GM21737 (cell line): ENCODE data around the gene TRAF2.

Experiments
- ATAC-seq: cut with Tn5 transposase; IDR thresholded peaks from one replicate; pipeline ENCODE4 v1.9.1; 2021; ENCODE audit warnings: mild to moderate bottlenecking, moderate library complexity; ENCODE audit not compliant: unreplicated experiment

TRAF2 gene

DNA sequence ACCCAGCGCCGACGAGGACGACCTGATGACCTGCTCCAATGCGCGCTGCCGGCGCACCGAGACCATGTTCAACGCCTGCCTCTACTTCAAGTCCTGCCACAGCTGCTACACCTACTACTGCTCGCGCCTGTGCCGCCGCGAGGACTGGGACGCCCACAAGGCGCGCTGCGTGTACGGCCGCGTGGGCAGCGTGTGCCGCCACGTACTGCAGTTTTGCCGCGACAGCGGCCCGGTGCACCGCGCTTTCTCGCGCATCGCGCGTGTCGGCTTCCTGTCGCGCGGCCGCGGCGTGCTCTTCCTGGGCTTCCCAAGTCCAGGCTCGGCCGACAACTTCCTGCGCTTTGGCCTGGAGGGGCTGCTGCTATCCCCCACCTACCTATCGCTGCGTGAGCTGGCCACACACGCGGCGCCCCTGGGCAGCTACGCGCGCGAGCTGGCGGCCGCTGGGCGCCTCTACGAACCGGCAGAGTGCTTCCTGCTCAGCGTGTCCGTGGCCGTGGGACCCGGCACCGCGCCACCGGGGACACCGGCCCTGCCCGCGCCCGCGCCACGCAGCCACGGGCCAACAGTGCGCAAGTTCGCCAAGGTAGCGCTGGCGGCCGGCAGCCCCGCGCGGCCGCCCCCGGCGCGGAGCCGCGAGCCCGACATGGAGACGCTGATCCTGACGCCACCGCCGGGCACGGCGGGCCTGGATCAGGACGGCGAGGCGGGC, 39.8 kb upstream of the TRAF2 start:
- ATAC-seq = no peak

DNA sequence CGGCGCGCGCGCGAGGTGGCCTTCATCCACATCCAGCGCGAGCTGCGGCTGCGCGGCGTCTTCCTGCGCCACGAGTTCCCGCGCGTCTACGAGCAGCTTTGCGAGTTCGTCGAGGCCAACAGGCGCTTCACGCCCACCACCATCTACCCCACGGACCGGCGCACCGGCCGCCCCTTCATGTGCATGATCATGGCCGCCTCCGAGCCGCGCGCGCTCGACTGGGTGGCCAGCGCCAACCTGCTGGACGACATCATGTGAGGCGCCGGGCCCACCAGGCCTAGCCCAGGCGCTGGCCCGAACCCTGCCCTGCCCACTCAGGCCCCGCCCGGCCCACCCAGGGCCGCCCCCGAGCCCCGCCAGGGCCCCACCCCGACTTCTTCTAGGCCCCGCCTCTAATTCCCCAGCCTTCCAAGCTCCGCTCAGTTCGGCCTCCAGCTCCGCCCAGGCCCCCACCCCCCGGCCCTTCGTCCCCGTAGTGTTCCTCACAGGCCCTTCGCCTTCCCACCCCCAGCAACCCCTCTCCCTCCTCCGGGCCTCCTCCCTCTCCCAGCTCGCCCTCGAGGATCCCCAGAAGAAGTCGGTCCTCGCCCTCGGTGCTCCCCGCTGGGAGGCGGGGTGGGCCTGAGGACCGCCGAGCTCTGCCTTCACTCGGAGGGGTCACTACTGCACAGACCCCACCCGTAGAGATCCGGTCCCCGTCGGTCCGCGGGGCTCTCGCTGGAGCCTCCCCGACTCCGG, 39.1 kb upstream of the TRAF2 start:
- ATAC-seq = no peak

DNA sequence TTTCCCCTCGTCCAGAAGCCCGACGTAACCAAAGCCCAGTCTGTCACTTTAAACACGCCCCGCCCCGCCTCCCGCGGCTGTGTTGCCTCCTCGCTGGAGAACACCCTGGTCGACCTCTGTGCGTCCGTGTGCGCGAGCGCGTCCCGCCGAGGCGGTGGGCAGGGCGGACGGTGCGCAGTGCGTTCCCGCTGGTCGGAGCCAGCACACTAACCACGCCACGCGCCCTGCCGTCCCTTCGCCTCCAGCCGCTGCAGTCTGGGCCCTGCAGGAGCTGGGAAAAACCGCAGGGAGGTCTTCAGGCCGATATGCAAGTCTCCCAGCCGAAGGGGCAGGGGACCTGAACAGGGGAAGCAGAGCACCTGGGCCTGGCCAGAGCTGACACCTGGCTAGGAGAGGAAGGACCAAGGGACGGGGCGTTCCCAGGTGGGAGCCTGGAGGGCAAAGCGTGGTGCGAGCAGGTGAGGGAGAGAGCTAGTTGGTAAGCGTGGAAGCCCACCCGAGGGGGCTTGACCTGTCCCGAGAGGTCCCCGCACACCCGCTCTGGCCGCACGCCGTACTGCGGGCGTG, 38.4 kb upstream of the TRAF2 start:
- no peak for ATAC-seq

DNA sequence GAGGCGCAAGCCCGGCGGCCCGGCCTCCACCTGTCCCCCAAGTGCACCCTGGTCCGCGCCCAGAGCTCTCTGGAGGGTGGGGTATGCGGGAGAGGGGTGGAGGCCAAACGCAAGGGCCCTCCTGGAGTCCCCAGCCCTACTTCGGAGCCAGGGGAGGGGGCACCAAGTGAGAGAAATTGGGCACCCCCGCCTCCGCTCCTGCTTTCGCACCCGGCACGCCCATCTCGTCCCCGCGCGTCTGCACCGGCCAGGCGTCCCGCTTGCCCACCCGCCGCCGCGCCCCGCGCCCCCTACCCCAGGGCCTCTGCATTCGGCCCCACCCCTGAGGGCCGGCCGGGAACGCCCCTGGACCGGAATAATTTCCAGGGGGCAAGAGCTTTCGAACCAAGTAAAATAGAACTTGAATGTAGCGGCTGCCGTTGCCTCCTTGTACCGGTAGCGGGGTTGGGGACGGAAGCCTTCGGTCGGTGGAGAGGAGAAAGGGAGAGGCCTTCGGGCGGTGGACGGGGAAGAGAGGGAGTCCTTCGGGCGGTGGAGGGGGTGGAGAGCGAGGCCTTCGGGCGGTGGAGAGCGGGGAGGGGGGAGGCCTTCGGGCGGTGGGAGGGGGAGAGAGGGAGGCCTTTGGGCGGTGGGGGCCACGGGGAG, 37.8 kb upstream of the TRAF2 start:
- no peak for ATAC-seq

DNA sequence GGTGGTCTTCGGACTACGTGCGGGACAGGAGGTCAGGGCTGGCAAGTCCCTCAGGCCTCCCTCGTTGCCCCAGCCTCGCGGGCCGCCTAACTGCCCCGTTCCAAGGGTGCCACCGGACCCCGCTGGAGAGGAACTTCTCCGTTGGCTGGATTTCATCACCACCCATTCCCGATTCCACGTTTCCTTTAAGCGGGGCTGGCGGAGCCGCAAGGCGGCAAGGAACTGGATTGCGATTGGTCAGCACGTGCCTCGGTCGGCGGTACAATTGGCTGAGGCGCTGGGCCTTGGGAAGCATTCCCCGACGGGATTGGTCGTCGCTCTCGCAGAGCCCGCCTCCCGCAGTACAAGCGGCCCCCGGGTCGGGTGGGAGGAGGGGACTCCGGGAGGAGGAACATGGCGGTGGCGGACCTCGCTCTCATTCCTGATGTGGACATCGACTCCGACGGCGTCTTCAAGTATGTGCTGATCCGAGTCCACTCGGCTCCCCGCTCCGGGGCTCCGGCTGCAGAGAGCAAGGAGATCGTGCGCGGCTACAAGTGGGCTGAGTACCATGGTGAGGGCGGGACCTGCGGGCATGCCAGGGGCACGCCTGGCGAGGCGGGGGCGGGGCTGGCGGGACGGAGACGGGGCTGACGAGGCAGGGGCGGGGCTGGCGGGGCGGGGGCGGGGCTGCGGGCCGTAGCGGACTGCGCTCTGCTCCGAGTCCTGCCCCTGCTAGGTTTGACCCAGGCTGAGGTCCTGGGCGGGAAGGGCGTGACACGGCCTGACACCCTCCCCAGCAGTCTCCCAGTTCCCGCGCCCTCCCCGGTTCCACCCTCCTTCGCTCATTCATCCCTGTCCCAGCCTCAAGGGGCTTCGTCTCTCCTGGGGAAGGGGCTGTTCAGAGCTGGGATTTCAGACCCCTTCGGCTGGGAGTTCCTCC, 37.0 kb upstream of the TRAF2 start, which contains the start of gene PHPT1:
Gene PHPT1 (plus strand): TSS at position 372 of the 922 bp plus-strand sequence. CDS start 22 bp downstream, at position 394.
- ATAC-seq = peak; percentile 73

DNA sequence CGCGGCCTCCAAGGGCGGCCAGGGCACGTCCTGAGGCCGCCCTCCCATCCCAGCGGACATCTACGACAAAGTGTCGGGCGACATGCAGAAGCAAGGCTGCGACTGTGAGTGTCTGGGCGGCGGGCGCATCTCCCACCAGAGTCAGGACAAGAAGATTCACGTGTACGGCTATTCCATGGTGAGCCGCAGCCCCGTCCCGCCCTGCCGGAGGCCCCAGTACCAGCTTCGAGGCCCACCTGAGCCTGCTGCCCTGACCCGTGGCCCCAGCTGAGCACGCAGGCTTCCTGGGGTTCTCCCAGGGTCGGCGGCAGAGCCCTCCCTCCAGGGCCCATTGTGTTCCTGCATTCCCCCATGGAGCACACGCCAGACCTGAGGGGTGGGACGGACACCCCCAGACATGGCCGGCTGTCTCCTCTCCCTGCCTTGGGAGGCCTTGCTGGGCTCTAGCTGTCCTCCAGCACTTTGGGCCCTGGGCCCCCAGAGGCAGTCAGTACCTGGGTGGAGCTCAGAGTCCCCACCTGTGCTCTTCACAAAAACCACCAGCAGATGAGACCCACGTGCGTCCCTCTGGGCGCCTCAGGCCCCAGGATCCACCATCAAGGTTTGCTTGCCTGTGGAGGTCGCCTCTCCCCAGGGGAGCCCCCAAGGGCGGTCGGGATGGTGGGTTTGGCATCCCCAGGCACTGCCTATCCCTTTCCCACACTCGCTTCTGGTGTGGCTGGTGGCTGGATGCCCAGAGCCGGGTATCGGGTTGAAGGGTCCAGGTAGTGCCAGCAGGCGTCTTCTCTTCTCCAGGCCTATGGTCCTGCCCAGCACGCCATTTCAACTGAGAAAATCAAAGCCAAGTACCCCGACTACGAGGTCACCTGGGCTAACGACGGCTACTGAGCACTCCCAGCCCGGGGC, 36.1 kb upstream of the TRAF2 start:
- ATAC-seq = no peak

DNA sequence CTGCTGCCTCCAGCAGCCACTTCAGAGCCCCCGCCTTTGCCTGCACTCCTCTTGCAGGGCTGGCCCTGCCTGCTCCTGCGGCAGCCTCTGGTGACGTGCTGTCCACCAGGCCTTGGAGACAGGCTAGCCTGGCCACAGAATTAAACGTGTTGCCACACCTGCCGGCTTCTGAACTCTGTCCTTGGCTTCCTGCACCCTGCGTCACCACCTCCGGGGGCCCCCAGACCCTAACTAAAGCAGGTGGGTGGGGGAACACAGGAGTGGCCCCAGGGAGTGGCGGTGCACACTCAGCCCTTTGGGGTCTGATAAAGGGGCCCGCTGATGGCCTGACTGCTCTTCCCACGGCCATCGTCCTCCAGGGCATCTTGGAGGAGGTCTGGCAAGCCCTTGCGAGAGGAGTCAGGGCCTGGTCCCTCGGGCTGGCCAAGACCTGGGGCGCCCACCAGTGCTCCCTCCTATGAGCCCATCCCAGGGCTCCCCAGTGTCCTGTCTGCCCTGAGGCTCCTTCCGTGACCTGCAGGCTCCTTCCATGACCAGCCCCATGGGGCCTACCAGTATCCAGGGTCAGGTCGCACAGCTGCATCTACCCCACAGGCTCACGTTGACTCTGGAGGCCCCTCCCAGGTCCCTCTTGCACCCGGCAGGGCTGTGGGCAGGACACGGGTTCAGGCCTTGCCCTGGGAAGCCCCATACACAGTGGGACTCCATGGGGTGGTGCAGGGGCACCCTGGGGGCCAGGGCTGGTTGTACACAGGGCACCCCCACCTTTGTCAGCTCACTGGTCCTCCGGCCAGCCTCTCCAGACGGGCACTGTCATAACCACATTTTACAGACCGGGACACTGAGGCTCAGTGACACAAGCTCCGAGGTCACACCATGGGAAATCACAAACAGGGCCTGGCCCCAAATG, 35.2 kb upstream of the TRAF2 start:
- no peak for ATAC-seq

DNA sequence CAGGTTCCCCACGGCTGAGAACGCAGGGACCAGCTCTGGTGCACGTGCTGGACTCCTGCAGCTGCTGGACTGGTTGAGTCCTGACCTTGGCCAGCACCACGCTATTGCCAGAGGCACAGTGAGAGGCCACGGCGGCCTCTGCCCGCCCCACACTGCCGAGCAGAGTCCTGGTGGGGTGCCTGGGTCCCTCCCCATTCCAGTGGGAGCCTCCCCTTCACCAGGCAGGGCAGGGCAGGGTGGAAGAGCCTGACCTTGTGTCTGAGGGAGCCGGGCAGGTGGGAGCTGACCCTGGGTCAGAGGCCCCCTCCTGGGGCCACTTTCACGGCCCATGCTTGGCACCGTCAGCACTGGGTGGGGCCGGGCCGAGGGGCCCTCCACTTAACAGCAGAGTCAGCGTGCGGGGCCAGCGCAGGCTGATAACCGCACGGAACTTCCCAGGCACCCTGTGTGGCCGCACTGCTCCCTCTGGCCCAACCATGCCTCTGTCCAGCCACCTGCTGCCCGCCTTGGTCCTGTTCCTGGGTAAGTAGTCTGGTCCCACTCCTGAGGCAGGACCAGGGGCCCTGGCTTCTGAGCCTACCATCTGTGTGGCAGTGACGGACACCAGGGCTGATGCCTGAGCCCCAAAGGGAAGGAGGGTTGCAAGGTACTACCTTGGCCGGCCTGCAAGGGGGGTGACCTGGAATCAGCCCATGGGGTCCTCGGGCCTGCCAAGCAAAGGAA, 34.2 kb upstream of the TRAF2 start, which contains the start of gene MAMDC4:
Gene MAMDC4 (plus strand): TSS at position 406 of the 723 bp plus-strand sequence. CDS start 71 bp downstream, at position 477.
- ATAC-seq = no peak

DNA sequence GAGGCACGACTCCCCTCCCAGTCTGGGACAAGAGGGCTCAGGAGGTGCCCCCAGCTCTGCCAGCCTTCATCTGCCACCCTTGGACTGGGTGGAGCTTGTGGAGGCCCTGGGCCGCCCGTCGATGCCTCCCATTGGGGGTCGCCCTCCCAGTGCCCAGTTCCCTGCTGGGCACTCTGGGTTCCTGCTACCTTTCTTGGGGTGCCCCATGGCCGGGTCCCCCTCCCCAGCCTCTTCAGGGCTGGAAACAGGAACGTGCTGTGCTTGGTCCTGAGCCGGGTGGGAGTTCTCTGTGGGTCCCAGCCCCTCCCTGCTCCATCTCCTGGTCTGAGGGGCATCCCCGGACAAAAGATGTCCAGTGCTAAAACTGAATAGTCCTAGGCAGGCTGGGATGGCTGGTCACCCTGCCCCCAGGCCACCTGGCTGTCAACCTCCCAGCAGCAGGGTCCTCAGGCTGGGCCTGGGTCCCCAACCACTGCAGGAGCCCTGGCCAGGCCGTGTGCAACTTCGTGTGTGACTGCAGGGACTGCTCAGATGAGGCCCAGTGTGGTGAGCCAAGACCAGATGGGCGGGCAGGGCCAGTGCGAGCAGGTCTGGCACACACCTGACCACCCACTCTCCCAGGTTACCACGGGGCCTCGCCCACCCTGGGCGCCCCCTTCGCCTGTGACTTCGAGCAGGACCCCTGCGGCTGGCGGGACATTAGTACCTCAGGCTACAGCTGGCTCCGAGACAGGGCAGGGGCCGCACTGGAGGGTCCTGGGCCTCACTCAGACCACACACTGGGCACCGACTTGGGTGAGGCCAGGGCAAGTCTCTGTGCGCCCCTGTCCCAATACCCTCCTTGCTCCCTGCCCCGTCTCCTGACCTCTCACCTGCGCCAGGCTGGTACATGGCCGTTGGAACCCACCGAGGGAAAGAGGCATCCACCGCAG, 33.4 kb upstream of the TRAF2 start:
- no peak for ATAC-seq

DNA sequence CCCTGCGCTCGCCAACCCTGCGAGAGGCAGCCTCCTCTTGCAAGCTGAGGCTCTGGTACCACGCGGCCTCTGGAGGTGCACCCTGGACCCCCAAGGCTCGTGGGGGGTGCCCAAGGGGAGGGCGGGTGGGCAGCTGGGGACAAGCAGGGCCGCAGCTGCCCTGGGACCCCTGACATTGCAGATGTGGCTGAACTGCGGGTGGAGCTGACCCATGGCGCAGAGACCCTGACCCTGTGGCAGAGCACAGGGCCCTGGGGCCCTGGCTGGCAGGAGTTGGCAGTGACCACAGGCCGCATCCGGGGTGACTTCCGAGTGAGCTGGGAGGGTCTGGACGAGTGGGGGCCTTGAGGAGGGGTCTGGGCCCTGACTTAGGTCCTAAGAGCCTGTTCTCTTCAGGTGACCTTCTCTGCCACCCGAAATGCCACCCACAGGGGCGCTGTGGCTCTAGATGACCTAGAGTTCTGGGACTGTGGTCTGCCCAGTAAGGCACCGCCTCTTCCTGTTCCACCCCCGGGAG, 32.7 kb upstream of the TRAF2 start:
- ATAC-seq = no peak

DNA sequence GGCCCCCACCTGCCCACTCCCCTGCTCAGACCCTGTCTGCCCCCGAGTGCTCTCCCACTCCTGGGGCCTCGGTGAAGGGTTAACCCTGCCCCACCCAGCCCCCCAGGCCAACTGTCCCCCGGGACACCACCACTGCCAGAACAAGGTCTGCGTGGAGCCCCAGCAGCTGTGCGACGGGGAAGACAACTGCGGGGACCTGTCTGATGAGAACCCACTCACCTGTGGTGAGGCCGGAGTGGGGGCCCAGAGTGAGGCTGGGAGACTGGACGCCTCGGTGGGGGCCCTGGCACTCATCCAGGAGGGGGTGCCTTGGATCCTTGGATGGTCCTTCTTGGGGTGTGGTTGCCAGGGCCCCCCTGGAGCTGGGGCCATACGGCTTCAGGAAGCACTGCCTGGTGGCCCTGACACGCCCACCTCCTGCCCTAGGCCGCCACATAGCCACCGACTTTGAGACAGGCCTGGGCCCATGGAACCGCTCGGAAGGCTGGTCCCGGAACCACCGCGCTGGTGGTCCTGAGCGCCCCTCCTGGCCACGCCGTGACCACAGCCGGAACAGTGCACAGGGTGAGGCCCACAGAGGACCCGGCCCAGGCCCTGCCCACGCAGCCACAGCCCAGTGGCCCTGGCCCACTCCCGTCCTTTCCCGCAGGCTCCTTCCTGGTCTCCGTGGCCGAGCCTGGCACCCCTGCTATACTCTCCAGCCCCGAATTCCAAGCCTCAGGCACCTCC, 32.0 kb upstream of the TRAF2 start:
- ATAC-seq = no peak

DNA sequence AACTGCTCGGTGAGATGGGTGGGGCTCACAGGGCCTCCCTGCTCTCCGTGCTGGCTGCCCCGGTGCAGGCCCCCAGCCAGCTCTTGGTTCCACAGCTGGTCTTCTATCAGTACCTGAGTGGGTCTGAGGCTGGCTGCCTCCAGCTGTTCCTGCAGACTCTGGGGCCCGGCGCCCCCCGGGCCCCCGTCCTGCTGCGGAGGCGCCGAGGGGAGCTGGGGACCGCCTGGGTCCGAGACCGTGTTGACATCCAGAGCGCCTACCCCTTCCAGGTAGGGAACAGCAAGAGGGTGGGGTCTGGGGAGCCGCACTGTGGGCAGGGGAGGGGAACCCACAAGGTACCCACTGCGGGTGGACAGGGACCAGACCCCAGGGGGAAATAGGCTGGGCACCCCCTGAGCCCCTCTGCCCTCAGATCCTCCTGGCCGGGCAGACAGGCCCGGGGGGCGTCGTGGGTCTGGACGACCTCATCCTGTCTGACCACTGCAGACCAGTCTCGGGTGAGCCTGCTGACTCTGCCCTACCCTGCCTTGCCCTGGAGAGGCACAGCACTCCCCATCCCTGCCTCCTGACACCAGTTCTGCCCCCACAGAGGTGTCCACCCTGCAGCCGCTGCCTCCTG, 31.4 kb upstream of the TRAF2 start:
- ATAC-seq = no peak

DNA sequence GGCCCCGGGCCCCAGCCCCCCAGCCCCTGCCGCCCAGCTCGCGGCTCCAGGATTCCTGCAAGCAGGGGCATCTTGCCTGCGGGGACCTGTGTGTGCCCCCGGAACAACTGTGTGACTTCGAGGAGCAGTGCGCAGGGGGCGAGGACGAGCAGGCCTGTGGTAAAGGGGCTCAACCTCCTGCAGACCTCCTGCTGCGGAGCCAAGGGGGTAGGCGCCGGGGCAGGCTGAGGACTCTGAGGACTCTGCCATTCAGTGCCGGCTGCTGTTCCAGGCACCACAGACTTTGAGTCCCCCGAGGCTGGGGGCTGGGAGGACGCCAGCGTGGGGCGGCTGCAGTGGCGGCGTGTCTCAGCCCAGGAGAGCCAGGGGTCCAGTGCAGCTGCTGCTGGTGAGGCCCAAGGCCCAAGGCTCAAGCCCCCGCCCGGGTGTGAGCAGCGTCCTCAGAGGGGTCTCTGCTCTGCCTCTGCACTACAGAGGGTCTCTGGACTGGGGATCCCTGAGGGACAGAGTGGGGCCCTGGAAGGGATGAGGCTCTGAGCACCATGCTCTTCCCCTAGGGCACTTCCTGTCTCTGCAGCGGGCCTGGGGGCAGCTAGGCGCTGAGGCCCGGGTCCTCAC, 30.7 kb upstream of the TRAF2 start:
- no peak for ATAC-seq

DNA sequence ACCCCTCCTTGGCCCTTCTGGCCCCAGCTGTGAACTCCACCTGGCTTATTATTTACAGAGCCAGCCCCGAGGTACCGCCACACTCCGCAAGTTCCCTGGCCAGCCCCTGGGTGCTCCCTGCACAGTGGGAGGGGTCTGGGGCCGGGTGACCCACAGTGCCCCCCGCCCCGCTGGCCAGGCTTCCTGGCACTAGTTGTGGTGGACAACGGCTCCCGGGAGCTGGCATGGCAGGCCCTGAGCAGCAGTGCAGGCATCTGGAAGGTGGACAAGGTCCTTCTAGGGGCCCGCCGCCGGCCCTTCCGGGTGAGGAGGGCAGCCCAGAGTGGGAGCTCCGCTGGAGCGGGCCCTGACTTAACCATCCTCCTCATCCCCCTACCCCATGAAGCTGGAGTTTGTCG, 30.2 kb upstream of the TRAF2 start:
- no peak for ATAC-seq
